AG10803 (cell line): ENCODE measurements around the gene OSM.

Source experiments
- DNase-seq: peaks from one replicate; pipeline ENCODE4 v3.0.0; 2010; ENCODE audit warnings: low read depth
- H3K4me3 ChIP-seq: 2 replicates; pipeline ENCODE4 v1.5.1; 2011; ENCODE audit warnings: mild to moderate bottlenecking, low read length, control low read depth
- TF ChIP-seq, protein P1 (sequence below): conservative IDR thresholded peaks from 2 replicates; pipeline ENCODE4 v1.5.1; 2011; ENCODE audit warnings: mild to moderate bottlenecking, low read length, control low read depth, inconsistent platforms

OSM gene

DNA sequence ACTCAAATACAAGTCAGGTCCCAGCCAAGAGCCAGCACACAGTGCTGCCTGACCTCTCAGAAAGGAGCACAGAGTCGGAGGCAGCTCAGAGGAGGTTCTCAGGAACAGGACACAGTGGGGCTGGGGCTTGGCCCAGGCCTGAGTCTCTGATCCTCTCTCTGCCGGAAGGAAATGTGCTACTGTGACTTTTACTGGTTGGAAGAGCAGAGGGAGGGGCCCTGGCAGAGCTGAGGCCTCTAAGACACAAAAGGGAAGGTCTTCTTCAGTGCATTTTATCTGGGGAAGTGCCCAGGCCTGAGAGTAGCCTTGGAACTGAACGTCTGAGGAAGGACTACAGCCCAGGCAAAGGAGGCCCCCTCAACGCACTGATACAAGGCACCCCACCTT is 38.9 kb upstream of the OSM start:
- H3K4me3 ChIP-seq, result no peak overlapping the region
- DNase-seq, result no peak
- TF ChIP-seq, protein P1, sequence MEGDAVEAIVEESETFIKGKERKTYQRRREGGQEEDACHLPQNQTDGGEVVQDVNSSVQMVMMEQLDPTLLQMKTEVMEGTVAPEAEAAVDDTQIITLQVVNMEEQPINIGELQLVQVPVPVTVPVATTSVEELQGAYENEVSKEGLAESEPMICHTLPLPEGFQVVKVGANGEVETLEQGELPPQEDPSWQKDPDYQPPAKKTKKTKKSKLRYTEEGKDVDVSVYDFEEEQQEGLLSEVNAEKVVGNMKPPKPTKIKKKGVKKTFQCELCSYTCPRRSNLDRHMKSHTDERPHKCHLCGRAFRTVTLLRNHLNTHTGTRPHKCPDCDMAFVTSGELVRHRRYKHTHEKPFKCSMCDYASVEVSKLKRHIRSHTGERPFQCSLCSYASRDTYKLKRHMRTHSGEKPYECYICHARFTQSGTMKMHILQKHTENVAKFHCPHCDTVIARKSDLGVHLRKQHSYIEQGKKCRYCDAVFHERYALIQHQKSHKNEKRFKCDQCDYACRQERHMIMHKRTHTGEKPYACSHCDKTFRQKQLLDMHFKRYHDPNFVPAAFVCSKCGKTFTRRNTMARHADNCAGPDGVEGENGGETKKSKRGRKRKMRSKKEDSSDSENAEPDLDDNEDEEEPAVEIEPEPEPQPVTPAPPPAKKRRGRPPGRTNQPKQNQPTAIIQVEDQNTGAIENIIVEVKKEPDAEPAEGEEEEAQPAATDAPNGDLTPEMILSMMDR, result no peak

DNA sequence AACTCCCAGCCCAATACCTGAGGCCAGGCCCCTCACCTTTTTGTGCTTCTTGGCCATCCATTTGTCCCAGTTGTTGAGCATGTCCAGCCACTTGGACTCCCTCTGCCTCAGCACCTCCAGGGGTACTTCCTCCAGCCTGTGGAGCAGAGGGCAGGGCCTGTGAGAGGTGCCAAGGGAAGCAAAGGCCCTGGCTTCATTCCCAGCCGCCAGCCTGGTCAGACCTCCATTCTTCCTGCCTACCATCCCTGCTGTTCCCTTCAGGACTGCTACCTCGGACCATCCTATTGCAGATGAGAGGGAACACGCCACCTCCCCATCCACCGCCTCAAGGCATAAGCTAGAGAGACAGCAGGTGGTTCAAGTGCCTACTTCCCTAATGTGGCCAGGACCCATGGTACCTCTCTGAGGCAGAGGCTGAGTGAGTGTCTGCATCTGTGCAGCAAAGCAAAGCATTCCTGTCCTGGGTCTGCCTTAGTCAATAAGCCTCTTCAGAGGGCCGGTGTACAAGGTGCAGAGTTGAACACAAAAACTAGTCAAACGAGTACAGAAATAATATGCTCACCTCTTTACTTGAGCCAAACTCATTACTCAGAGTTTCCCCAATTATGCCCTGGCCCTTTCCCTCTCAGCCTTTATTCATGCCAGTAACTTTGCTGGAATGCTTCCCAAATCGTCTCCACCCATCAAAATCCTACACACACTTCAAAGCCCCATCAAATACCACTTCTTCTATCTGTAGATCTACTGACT is 38.0 kb upstream of the OSM start:
- no peak for DNase-seq
- TF ChIP-seq, protein P1, result no peak
- H3K4me3 ChIP-seq, result no peak overlapping the region

DNA sequence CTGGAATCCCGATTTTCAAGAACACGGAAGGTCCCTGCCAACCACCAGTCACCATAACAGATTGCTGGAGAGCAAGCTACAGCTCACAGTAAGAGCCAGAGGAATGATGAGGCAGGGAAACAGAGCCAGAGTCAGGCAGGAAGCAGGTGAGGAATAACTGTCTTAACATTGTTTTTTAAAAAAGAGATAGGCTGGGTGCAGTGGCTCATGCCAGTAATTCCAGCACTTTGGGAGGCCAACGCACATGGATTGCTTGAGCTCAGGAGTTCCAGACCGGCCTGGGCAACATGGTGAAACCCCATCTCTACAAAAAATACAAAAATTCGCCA is 36.1 kb upstream of the OSM start:
- no peak for DNase-seq
- TF ChIP-seq, protein P1, result no peak
- H3K4me3 ChIP-seq, result no peak overlapping the region

DNA sequence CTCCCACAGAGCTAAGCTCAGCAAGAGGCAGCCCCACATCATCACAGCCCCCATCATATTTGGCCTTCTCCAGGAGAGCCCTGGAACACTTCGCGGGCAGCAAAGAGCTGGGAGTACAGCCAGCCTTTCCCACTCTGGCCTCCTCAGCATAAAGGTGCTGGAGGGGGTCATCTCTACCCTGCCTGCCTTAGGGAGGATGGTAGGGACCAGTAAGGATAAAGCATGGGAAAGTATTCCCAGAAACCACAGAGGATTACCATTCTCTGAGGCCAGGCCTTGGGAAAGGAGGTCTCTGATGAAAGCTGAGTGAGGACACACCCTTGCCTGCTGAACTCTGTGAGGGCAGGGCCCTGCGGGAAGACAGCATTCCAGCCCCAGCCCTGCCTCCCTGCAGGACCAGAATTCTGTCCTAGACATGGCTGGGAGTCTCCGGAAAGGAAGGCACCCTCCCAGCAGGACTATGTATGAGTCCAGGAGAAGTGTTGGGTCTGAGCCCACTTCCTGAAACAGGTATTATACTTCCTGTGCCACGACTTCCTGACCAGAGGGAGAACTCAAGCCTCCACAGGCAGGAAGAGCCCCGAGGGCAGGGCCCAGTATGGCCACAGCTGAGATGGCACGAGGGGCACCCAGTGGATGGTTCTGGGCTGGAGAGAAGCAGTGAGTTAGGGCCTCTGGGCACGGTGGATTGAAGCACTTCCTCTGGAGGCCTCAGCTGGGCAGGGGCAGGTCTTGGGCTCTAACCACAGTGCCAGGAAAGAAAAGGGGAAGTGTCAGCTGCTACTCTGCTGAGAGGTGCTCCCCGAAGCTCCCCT is 35.6 kb upstream of the OSM start:
- TF ChIP-seq, protein P1, result no peak
- peak; percentile 80 for DNase-seq
- no peak overlapping the region for H3K4me3 ChIP-seq

GRCh38 chr22:30299322-30299721 is 32.7 kb upstream of the OSM start:
- TF ChIP-seq, protein P1, result no peak
- no peak for DNase-seq
- H3K4me3 ChIP-seq, result no peak overlapping the region

GRCh38 chr22:30297991-30298701 is 31.5 kb upstream of the OSM start:
- no peak for DNase-seq
- TF ChIP-seq, protein P1, result no peak
- H3K4me3 ChIP-seq, result no peak overlapping the region
